ENCODE results near the gene CCDC57.
"Not testable (repeated sequence)": the region's sequence is repeated elsewhere in the genome, so short reads cannot be mapped to it uniquely, and the experiment has no call there.

CCDC57 gene

DNA sequence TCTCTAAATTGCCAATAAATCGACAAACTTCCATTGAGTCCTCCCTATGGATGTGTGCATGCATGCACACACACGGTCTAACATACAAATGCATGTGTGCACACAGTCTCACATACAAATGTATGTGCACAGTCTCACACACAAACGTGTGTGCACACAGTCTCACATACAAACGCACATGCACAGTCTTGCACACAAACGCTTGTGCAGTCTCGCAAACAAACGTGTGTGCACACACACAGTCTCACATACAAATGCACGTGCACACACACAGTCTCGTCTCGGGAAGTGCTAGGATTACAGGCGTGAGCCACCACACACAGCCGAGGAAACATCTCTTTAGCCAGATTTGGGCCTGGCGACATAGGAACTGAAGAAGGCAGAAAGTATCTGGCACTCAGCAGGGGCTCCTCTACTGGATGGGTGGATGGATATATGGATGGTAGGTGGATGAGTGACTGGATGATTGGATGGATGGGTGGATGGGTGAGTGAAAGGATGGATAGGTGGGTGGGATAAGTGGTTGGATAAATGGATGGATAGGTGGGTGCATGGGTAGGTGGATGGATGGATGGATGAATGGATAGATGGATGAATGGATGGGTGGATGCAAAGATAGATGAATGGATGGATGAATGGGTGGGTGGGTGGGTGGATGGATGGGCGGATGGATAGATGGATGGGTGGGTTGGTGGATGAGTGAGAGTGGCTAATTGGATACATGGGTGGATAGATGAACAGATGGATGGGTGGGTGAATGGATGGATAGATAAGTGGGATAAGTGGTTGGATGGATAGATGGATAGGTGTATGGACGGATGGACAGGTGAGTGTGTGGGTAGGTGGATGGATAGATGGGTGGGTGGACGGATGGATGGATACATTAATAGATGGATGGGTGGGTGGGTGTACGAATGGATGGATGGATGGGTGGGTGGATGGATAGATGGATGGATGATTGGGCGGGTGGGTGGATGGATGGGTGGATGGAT, 65.7 kb downstream of the CCDC57 start:
- no peak overlapping the region for H4K91ac ChIP-seq (ENCODE audit: low read length)
- H3K14ac ChIP-seq (ENCODE audit: low read length in 2 of 2): no peak overlapping the region
- peaks cover 2% of the 10 kb centered on the region for H3K4me1 ChIP-seq (ENCODE audit: control insufficient read depth, insufficient read depth, low read depth, low read length)
- no peak overlapping the region for H3K27ac ChIP-seq (ENCODE audit: low read length, poor library complexity, severe bottlenecking)
- peaks cover 5 to 27% of the 10 kb centered on the region in 2 experiments for H3K36me3 ChIP-seq (ENCODE audit: control insufficient read depth in 1 of 2, insufficient read depth in 2 of 2, low read depth in 1 of 2, low read length in 2 of 2)
- H3K27me3 ChIP-seq (ENCODE audit: control insufficient read depth in 1 of 2, insufficient read depth in 1 of 2, low read length in 2 of 2): no peaks in the 10 kb centered on the region
- H2BK12ac ChIP-seq (ENCODE audit: low read length in 2 of 2): no peak overlapping the region
- no peak for DNase-seq
- H2BK15ac ChIP-seq (ENCODE audit: low read depth, poor library complexity, severe bottlenecking): no peak overlapping the region
- no peak overlapping the region for H3K4me3 ChIP-seq (ENCODE audit: insufficient read depth in 1 of 2, low read depth in 1 of 2, low read length in 2 of 2)
- H2AFZ ChIP-seq (ENCODE audit: low read depth, low read length): no peak overlapping the region
- H2BK120ac ChIP-seq (ENCODE audit: low read depth, low read length): no peak overlapping the region
- peaks cover 6% of the 10 kb centered on the region for H3K79me1 ChIP-seq (replicated peaks; ENCODE audit: low read length, poor library complexity, severe bottlenecking)
- H4K8ac ChIP-seq (ENCODE audit: low read length): no peak overlapping the region
- 97% methylated on average over 18 of the region's 18 CpGs for WGBS
- H3K4ac ChIP-seq (ENCODE audit: low read depth in 1 of 2, low read length in 2 of 2): no peak overlapping the region
- no peak overlapping the region for H2AK5ac ChIP-seq (ENCODE audit: low read length, severe bottlenecking)
- no peak overlapping the region for H3K4me2 ChIP-seq (ENCODE audit: low read length, poor library complexity, severe bottlenecking)
- H3K9me3 ChIP-seq (ENCODE audit: control insufficient read depth, low read length): no peaks in the 10 kb centered on the region
- no peak overlapping the region for H3K18ac ChIP-seq (ENCODE audit: low read depth in 1 of 2, low read length in 2 of 2)
- no peak overlapping the region for H3K23ac ChIP-seq (ENCODE audit: low read length in 2 of 2)
- H3K9ac ChIP-seq (ENCODE audit: low read length): no peak overlapping the region
- H2BK5ac ChIP-seq (ENCODE audit: low read depth, low read length, poor library complexity, severe bottlenecking): no peak overlapping the region

DNA sequence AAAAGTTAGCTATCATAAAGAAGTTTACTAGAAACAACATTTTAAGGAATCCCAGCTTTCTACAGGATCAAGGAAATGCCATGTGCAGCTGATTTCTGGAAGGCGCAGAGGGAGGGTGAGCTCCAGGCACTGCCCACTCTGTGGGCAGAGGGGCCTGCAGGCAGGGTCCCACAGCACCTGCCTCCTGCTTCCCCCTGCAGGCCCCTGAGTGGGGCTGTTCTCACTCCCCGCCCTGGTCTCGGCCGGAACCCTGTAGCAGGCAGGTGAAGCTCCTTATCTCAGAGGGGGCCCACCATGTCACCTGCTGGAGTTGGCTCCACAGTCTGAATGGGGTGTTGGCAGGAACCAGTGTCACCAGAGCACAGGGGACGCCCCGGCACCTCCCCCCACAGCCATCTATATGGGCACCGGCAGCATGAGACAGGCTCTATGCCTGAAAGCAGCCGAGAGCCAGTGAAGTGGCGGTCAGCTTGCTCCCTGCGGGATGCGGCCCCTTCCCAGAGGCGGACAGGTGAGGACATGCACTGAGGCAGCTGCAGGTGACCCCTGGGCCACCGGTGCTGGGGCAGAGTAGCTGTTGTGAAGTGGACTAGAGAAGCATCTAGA, 67.0 kb downstream of the CCDC57 start:
- no peak overlapping the region for H2BK120ac ChIP-seq (ENCODE audit: low read depth, low read length)

DNA sequence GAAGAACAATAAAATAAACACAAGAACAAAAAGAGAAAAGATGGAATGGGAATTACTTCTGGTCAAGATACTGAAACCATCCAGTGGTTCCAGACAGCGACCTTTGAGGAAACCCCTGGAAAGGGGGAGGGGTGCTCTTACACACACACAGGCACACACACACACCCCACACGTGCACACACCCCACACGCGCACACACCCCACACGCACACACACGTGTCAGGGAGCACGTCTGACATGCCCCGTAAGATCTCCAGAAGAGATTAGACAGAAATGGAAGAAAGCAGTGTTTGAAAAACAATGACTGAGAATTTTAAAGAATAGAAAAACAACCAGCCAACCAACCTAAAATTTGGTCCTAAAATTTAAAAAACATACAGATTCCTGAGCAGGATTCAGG, 69.3 kb downstream of the CCDC57 start:
- H2AK5ac ChIP-seq (ENCODE audit: low read length, severe bottlenecking): no peak overlapping the region
- WGBS: 87% methylated on average over 3 of the region's 8 CpGs
- peak overlapping the region in 1 of 2 experiments; percentile 72 for H3K23ac ChIP-seq (ENCODE audit: low read length in 2 of 2)
- H2AFZ ChIP-seq (ENCODE audit: low read depth, low read length): no peak overlapping the region
- H3K4ac ChIP-seq (ENCODE audit: low read depth in 1 of 2, low read length in 2 of 2): no peak overlapping the region
- H4K91ac ChIP-seq (ENCODE audit: low read length): no peak overlapping the region
- H3K27ac ChIP-seq (ENCODE audit: low read length, poor library complexity, severe bottlenecking): no peak overlapping the region
- no peak overlapping the region for H2BK12ac ChIP-seq (ENCODE audit: low read length in 2 of 2)
- no peaks in the 10 kb centered on the region for H3K27me3 ChIP-seq (ENCODE audit: control insufficient read depth in 1 of 2, insufficient read depth in 1 of 2, low read length in 2 of 2)
- no peak overlapping the region for H2BK5ac ChIP-seq (ENCODE audit: low read depth, low read length, poor library complexity, severe bottlenecking)
- H3K18ac ChIP-seq (ENCODE audit: low read depth in 1 of 2, low read length in 2 of 2): no peak overlapping the region
- H3K9ac ChIP-seq (ENCODE audit: low read length): no peak overlapping the region
- no peak overlapping the region for H2BK120ac ChIP-seq (ENCODE audit: low read depth, low read length)
- H4K8ac ChIP-seq (ENCODE audit: low read length): no peak overlapping the region
- H3K79me1 ChIP-seq (replicated peaks; ENCODE audit: low read length, poor library complexity, severe bottlenecking): peaks cover 6% of the 10 kb centered on the region
- H3K4me3 ChIP-seq (ENCODE audit: insufficient read depth in 1 of 2, low read depth in 1 of 2, low read length in 2 of 2): no peak overlapping the region
- no peak overlapping the region for H2BK15ac ChIP-seq (ENCODE audit: low read depth, poor library complexity, severe bottlenecking)
- peaks cover 2% of the 10 kb centered on the region for H3K4me1 ChIP-seq (ENCODE audit: control insufficient read depth, insufficient read depth, low read depth, low read length)
- no peak for DNase-seq
- no peak overlapping the region for H3K4me2 ChIP-seq (ENCODE audit: low read length, poor library complexity, severe bottlenecking)
- H3K14ac ChIP-seq (ENCODE audit: low read length in 2 of 2): no peak overlapping the region
- no peaks in the 10 kb centered on the region for H3K9me3 ChIP-seq (ENCODE audit: control insufficient read depth, low read length)
- H3K36me3 ChIP-seq (ENCODE audit: control insufficient read depth in 1 of 2, insufficient read depth in 2 of 2, low read depth in 1 of 2, low read length in 2 of 2): peaks cover 5 to 12% of the 10 kb centered on the region in 2 experiments

More for the DNA sequence above, 67.0 kb downstream of the CCDC57 start:
- no peaks in the 10 kb centered on the region for H3K27me3 ChIP-seq (ENCODE audit: control insufficient read depth in 1 of 2, insufficient read depth in 1 of 2, low read length in 2 of 2)
- no peak overlapping the region for H3K18ac ChIP-seq (ENCODE audit: low read depth in 1 of 2, low read length in 2 of 2)
- H2AK5ac ChIP-seq (ENCODE audit: low read length, severe bottlenecking): no peak overlapping the region
- H3K4me2 ChIP-seq (ENCODE audit: low read length, poor library complexity, severe bottlenecking): no peak overlapping the region
- no peak overlapping the region for H4K8ac ChIP-seq (ENCODE audit: low read length)
- no peak overlapping the region for H4K91ac ChIP-seq (ENCODE audit: low read length)
- no peak overlapping the region for H2BK15ac ChIP-seq (ENCODE audit: low read depth, poor library complexity, severe bottlenecking)
- H3K4ac ChIP-seq (ENCODE audit: low read depth in 1 of 2, low read length in 2 of 2): no peak overlapping the region
- H2BK12ac ChIP-seq (ENCODE audit: low read length in 2 of 2): no peak overlapping the region
- DNase-seq: no peak
- no peak overlapping the region for H2AFZ ChIP-seq (ENCODE audit: low read depth, low read length)
- 98% methylated on average over 13 of the region's 13 CpGs for WGBS
- no peak overlapping the region for H3K9ac ChIP-seq (ENCODE audit: low read length)
- no peak overlapping the region for H3K23ac ChIP-seq (ENCODE audit: low read length in 2 of 2)
- peaks cover 4% of the 10 kb centered on the region for H3K79me1 ChIP-seq (replicated peaks; ENCODE audit: low read length, poor library complexity, severe bottlenecking)
- H3K4me1 ChIP-seq (ENCODE audit: control insufficient read depth, insufficient read depth, low read depth, low read length): peaks cover 2% of the 10 kb centered on the region
- no peak overlapping the region for H3K14ac ChIP-seq (ENCODE audit: low read length in 2 of 2)
- H3K27ac ChIP-seq (ENCODE audit: low read length, poor library complexity, severe bottlenecking): no peak overlapping the region
- H3K9me3 ChIP-seq (ENCODE audit: control insufficient read depth, low read length): no peaks in the 10 kb centered on the region
- H3K4me3 ChIP-seq (ENCODE audit: insufficient read depth in 1 of 2, low read depth in 1 of 2, low read length in 2 of 2): no peak overlapping the region
- H3K36me3 ChIP-seq (ENCODE audit: control insufficient read depth in 1 of 2, insufficient read depth in 2 of 2, low read depth in 1 of 2, low read length in 2 of 2): peaks cover 5 to 18% of the 10 kb centered on the region in 2 experiments
- H2BK5ac ChIP-seq (ENCODE audit: low read depth, low read length, poor library complexity, severe bottlenecking): no peak overlapping the region

DNA sequence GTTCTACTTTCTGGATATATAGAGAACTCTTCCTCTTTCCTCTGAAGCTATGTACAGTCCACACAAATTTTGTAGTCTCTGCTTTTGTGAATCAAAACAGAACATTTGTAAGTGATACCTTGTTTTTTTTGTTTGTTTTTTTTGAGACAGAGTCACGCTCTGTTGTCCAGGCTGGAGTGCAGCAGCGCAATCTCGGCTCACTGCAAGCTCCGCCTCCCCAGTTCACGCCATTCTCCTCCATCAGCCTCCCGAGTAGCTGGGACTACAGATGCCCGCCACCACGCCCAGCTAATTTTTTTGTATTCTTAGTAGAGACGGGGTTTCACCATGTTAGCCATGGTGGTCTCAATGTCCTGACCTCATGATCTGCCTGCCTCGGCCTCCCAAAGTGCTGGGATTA, 72.7 kb downstream of the CCDC57 start:
- H3K9me3 ChIP-seq (ENCODE audit: control insufficient read depth, low read length); H3K4me3 ChIP-seq (ENCODE audit: insufficient read depth in 1 of 2, low read depth in 1 of 2, low read length in 2 of 2); H4K8ac ChIP-seq (ENCODE audit: low read length); H2BK5ac ChIP-seq (ENCODE audit: low read depth, low read length, poor library complexity, severe bottlenecking); H2AK5ac ChIP-seq (ENCODE audit: low read length, severe bottlenecking); DNase-seq; H4K91ac ChIP-seq (ENCODE audit: low read length); H3K79me1 ChIP-seq (replicated peaks; ENCODE audit: low read length, poor library complexity, severe bottlenecking); H3K18ac ChIP-seq (ENCODE audit: low read depth in 1 of 2, low read length in 2 of 2); H3K9ac ChIP-seq (ENCODE audit: low read length); H2BK120ac ChIP-seq (ENCODE audit: low read depth, low read length); H3K27ac ChIP-seq (ENCODE audit: low read length, poor library complexity, severe bottlenecking); H3K4me1 ChIP-seq (ENCODE audit: control insufficient read depth, insufficient read depth, low read depth, low read length); H3K4me2 ChIP-seq (ENCODE audit: low read length, poor library complexity, severe bottlenecking); H3K36me3 ChIP-seq (ENCODE audit: control insufficient read depth in 1 of 2, insufficient read depth in 2 of 2, low read depth in 1 of 2, low read length in 2 of 2); H3K4ac ChIP-seq (ENCODE audit: low read depth in 1 of 2, low read length in 2 of 2); H2BK15ac ChIP-seq (ENCODE audit: low read depth, poor library complexity, severe bottlenecking); H3K14ac ChIP-seq (ENCODE audit: low read length in 2 of 2); H3K27me3 ChIP-seq (ENCODE audit: control insufficient read depth in 1 of 2, insufficient read depth in 1 of 2, low read length in 2 of 2); H3K23ac ChIP-seq (ENCODE audit: low read length in 2 of 2); H2BK12ac ChIP-seq (ENCODE audit: low read length in 2 of 2): not testable (repeated sequence)
- H2AFZ ChIP-seq (ENCODE audit: low read depth, low read length): peak overlapping the region; percentile 14
- WGBS: 97% methylated on average over 10 of the region's 10 CpGs
